Sigmoid colon (tissue), 7 donors: ENCODE data around the gene C8A. TPM values are rescaled to one million over a fixed set of nuclear protein-coding genes. Genes with fewer than 3 reads are reported as not detected.

Source experiments
- DNase-seq: peaks from one replicate; pipeline ENCODE4 v3.0.0-alpha.2; 2019
- H3K27ac ChIP-seq, 4 donors: fragments of 200-600 bp; sonication (generic); one replicate each; pipeline ENCODE4 v1.5.1; 2016 to 2019; ENCODE audit warnings: mild to moderate bottlenecking in 1 of 4
- H3K27me3 ChIP-seq, 3 donors: fragments of 200-600 bp; sonication (generic); one replicate each; pipeline ENCODE4 v1.5.1; 2019; ENCODE audit warnings: mild to moderate bottlenecking in 1 of 3
- H3K36me3 ChIP-seq, 4 donors: fragments of 200-600 bp; sonication (generic); one replicate each; pipeline ENCODE4 v1.5.1; 2016 to 2019
- H3K4me1 ChIP-seq, 4 donors: fragments of 200-600 bp; sonication (generic); one replicate each; pipeline ENCODE4 v1.5.1; 2017 to 2019
- H3K4me3 ChIP-seq, 4 donors: fragments of 200-600 bp; sonication (generic); one replicate each; pipeline ENCODE4 v1.5.1; 2017 to 2019; ENCODE audit warnings: mild to moderate bottlenecking in 2 of 4, moderate library complexity in 1 of 4
- H3K9me3 ChIP-seq, 4 donors: fragments of 200-600 bp in 3 of 4; sonication (generic) in 3 of 4; one replicate each; pipeline versions ENCODE4 v1.5.1 to v1.6.1; 2013 to 2019
- EP300 ChIP-seq, 4 donors: sonication (generic); formaldehyde crosslinking; IDR thresholded peaks; one replicate each; pipeline ENCODE4 v1.6.1; 2017; ENCODE audit warnings: antibody characterized with exemption in 4 of 4
- POLR2A ChIP-seq, 2 donors: fragments of 450-650 bp; IDR thresholded peaks; one replicate each; pipeline ENCODE4 v1.6.1; 2016; ENCODE audit warnings: antibody characterized with exemption in 2 of 2, mild to moderate bottlenecking in 2 of 2, moderate library complexity in 2 of 2
- POLR2AphosphoS5 ChIP-seq, 4 donors: sonication (generic); formaldehyde crosslinking; IDR thresholded peaks; one replicate each; pipeline ENCODE4 v1.6.1; 2017; ENCODE audit warnings: antibody characterized with exemption in 4 of 4
- WGBS, 2 donors: extraction: QIAGEN DNeasy Blood & Tissue Kit; methylation state at CpG; one replicate each; pipeline ENCODE4 v1.1.7; 2013; 5-methylcytosine and 5-hydroxymethylcytosine counted together
- intact Hi-C: fragments of 100-400 bp; cut with DNase I; formaldehyde crosslinking; loops from one replicate; pipeline ENCODE4 v1.15.1; 2023
- polyA plus RNA-seq, 3 donors: library from polyadenylated mRNA; stranded (reverse); fragments of 200-250 nt; gene quantifications; one replicate each; pipeline ENCODE4 v1.2.3, GENCODE V29; 2013
- total RNA-seq, 4 donors: library from RNA; depleted of rRNA; stranded (reverse); fragments of >200 nt; gene quantifications; one replicate each; pipeline ENCODE4 v1.1.0, GENCODE V29; 2016
- TF ChIP-seq, protein P1 (sequence below), 4 experiments: fragments of 450-650 bp in 3 of 4; fragments of 200-600 bp in 1 of 4; IDR thresholded peaks; one replicate each; pipeline ENCODE4 v1.5.1; 2016 to 2019; ENCODE audit warnings: antibody characterized with exemption in 4 of 4, mild to moderate bottlenecking in 3 of 4, moderate library complexity in 2 of 4
- donor health status: healthy with polysubstance abuse.
- donor health status: Bipolar disorder and iron deficiency.
- donor health status: healthy.

Gene C8A
- total and polyA plus RNA-seq, 7 donors = not detected

- 51 to 61% methylated on average over 2 of the region's 2 CpGs for WGBS, 2 donors
- Histone ChIP-seq H3K4me1 (no peaks in the 10 kb centered on the region), H3K9me3 (no peaks in the 10 kb centered on the region), H3K27me3 (no peaks in the 10 kb centered on the region), H3K36me3 (no peaks in the 10 kb centered on the region), H3K27ac (no peak overlapping the region), H3K4me3 (no peak overlapping the region)
- TF ChIP-seq POLR2A (IDR thresholded peaks at IDR 0.05) (no peak), EP300 (IDR thresholded peaks at IDR 0.05) (no peak), POLR2AphosphoS5 (IDR thresholded peaks at IDR 0.05) (no peak)
- TF ChIP-seq, protein P1, sequence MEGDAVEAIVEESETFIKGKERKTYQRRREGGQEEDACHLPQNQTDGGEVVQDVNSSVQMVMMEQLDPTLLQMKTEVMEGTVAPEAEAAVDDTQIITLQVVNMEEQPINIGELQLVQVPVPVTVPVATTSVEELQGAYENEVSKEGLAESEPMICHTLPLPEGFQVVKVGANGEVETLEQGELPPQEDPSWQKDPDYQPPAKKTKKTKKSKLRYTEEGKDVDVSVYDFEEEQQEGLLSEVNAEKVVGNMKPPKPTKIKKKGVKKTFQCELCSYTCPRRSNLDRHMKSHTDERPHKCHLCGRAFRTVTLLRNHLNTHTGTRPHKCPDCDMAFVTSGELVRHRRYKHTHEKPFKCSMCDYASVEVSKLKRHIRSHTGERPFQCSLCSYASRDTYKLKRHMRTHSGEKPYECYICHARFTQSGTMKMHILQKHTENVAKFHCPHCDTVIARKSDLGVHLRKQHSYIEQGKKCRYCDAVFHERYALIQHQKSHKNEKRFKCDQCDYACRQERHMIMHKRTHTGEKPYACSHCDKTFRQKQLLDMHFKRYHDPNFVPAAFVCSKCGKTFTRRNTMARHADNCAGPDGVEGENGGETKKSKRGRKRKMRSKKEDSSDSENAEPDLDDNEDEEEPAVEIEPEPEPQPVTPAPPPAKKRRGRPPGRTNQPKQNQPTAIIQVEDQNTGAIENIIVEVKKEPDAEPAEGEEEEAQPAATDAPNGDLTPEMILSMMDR (IDR thresholded peaks at IDR 0.05) = no peak
- DNase-seq = no peak
- intact Hi-C loops = no loop called here
Observed at GRCh38 chr1:56904663-56905397, 50.2 kb downstream of the C8A start.

DNA sequence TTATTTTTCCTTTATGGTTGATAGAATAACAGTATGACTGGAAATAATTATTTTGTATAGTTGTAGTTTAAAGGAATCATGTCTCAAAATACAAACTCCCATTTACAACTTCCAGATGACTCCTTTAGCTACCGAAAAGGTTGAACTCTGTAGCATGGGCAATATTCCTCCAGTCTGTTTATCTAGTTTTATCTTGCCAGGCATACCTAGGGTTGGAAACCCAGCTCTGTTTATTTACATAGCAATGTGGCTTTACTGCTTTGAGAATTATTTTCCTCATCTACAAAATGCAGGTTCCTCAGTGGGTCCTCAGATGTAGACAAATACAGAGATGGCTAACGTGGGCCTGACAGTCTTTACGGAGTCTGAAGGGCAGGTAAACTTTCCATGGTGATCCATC is 51.1 kb downstream of the C8A start:
- H3K4me3 ChIP-seq = no peak overlapping the region
- no peaks in the 10 kb centered on the region for H3K36me3 ChIP-seq
- intact Hi-C loops = no loop called here
- no peak for DNase-seq
- no peaks in the 10 kb centered on the region for H3K9me3 ChIP-seq
- WGBS, 2 donors = 29 to 73% methylated on average over 3 of the region's 3 CpGs
- TF ChIP-seq EP300 (IDR thresholded peaks at IDR 0.05) (no peak), POLR2AphosphoS5 (IDR thresholded peaks at IDR 0.05) (no peak), POLR2A (IDR thresholded peaks at IDR 0.05) (no peak)
- TF ChIP-seq, protein P1 (IDR thresholded peaks at IDR 0.05) = no peak
- H3K4me1 ChIP-seq = no peaks in the 10 kb centered on the region
- H3K27ac ChIP-seq = no peak overlapping the region
- no peaks in the 10 kb centered on the region for H3K27me3 ChIP-seq

- DNase-seq = no peak
- Histone ChIP-seq H3K4me1 (no peaks in the 10 kb centered on the region), H3K4me3 (no peak overlapping the region), H3K27ac (no peak overlapping the region), H3K36me3 (no peaks in the 10 kb centered on the region), H3K27me3 (no peaks in the 10 kb centered on the region), H3K9me3 (no peaks in the 10 kb centered on the region)
- intact Hi-C loops = no loop called here
- WGBS, 2 donors = 76 to 80% methylated on average over 1 of the region's 1 CpG
- TF ChIP-seq EP300 (IDR thresholded peaks at IDR 0.05) (no peak), POLR2A (IDR thresholded peaks at IDR 0.05) (no peak), POLR2AphosphoS5 (IDR thresholded peaks at IDR 0.05) (no peak)
- TF ChIP-seq, protein P1 (IDR thresholded peaks at IDR 0.05) = no peak
Observed at GRCh38 chr1:56908619-56909221, 54.1 kb downstream of the C8A start.

DNA sequence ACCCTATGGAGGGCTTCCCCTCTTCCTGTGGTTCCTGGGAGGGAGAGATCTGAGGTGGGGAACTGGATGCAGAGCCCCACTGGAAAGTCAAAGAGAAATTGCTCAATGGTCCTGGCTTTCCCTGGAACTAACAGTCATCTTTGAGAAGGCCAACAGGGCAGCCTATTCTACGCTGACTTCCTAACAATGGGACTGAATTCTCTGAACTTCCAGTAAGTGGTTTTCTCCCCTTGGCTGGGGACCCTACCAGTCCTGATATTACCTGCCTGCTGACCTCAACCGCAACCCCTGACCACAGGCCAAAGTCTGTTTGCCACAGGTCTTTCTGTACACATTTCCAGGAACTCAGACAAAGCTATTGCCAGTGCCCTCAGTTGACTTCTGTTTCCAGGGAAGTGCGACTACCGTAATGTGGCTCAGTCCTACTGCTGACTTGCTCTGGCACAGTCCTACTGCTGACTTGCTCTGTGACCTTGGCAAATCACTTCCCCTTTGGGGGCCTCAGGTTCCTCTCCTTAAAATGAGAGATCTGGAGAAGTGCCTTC is 55.9 kb downstream of the C8A start:
- intact Hi-C loops = no loop called here
- H3K9me3 ChIP-seq = no peaks in the 10 kb centered on the region

More for the DNA sequence above, 55.9 kb downstream of the C8A start:
- Histone ChIP-seq H3K4me3 (no peak overlapping the region), H3K27me3 (no peaks in the 10 kb centered on the region), H3K27ac (no peak overlapping the region), H3K4me1 (no peaks in the 10 kb centered on the region), H3K36me3 (no peaks in the 10 kb centered on the region)
- DNase-seq = no peak
- TF ChIP-seq POLR2A (IDR thresholded peaks at IDR 0.05) = no peak
- TF ChIP-seq POLR2AphosphoS5 (IDR thresholded peaks at IDR 0.05) = no peak
- no peak for TF ChIP-seq EP300 (IDR thresholded peaks at IDR 0.05)
- TF ChIP-seq, protein P1 (IDR thresholded peaks at IDR 0.05) = no peak
- 56 to 66% methylated on average over 4 of the region's 4 CpGs for WGBS, 2 donors
